MCF 10A (cell line): ENCODE measurements around the gene ARHGAP15. TPM values are rescaled to one million over a fixed set of nuclear protein-coding genes. Genes with fewer than 3 reads are reported as not detected.

Experiments used
- BruUV-seq: library from RNA; stranded (reverse); fragments of 400-500 nt; replicated peaks from 2 replicates; lab custom pipeline; 2021; lab: Mats Ljungman, UMichigan
- CTCF ChIA-PET: fragments of 300-600 bp; sonication (Branson Sonifier 250); formaldehyde crosslinking; extraction: SDS; loops from one replicate; lab custom pipeline; 2021; ENCODE audit warnings: antibody characterized with exemption, inconsistent platforms; lab: Yijun Ruan, JAX
- POLR2A ChIA-PET: fragments of 300-600, 350-650 bp; sonication (Branson Sonifier 250); formaldehyde crosslinking; extraction: SDS; loops from one replicate; lab custom pipeline; 2020; ENCODE audit warnings: antibody characterized with exemption, inconsistent platforms; lab: Yijun Ruan, JAX
- DNase-seq: peaks from one replicate; pipeline ENCODE4 v3.0.0-alpha.2; 2018; ENCODE audit not compliant: unreplicated experiment
- H3K27ac Mint-ChIP-seq: one replicate; pipeline ENCODE4 v1.8.0; 2022; ENCODE audit warnings: mild to moderate bottlenecking, low read depth, mixed read lengths; ENCODE audit not compliant: unreplicated experiment
- H3K27me3 Mint-ChIP-seq: one replicate; pipeline ENCODE4 v1.8.0; 2022; ENCODE audit warnings: mixed read lengths; ENCODE audit not compliant: insufficient read depth, unreplicated experiment
- H3K36me3 Mint-ChIP-seq: one replicate; pipeline ENCODE4 v1.8.0; 2022; ENCODE audit warnings: mild to moderate bottlenecking, moderate library complexity, mixed read lengths; ENCODE audit not compliant: insufficient read depth, unreplicated experiment
- H3K4me1 Mint-ChIP-seq: one replicate; pipeline ENCODE4 v1.8.0; 2022; ENCODE audit warnings: mixed read lengths; ENCODE audit not compliant: insufficient read depth, unreplicated experiment
- H3K4me3 Mint-ChIP-seq: one replicate; pipeline ENCODE4 v1.8.0; 2022; ENCODE audit warnings: mild to moderate bottlenecking, moderate library complexity, mixed read lengths; ENCODE audit not compliant: unreplicated experiment
- H3K9me3 Mint-ChIP-seq: one replicate; pipeline ENCODE4 v1.8.0; 2022; ENCODE audit warnings: mixed read lengths; ENCODE audit not compliant: unreplicated experiment
- intact Hi-C: fragments of 100-400 bp; cut with micrococcal nuclease; formaldehyde crosslinking; loops from 2 replicates; pipeline ENCODE4 v1.14.1; 2022
- total RNA-seq: library from RNA; stranded (reverse); gene quantifications from 2 replicates; pipeline ENCODE4 v1.2.3, GENCODE V29; 2022
- TF ChIP-seq, protein P1 (sequence below): fragments of 200-600 bp; IDR thresholded peaks from one replicate; pipeline ENCODE4 v1.8.0; 2022; ENCODE audit warnings: antibody characterized with exemption, mild to moderate bottlenecking; ENCODE audit not compliant: unreplicated experiment

The ARHGAP15 gene
- total RNA-seq, 1 experiment from 2014 or later: not detected

DNA sequence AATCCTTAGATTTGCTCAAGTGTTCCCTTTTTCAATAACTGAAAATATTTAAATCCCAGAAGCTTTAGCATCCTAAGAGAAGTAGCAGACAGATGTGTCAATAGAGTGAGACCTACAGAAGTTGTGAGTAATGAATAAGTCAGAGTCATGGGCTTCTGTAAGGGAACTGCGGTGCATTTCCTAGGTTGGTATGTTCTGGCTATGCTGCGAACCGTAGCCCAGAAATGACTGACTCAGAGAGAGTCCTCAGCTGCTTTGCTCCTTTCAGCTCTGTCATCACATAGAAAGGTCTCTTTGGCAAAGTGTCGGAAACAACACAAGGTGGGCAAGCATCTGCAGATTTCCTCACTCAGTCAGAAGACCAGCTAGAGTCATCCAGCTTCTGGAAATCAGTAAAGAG, 297.1 kb downstream of the ARHGAP15 start:
- TF ChIP-seq, protein P1, sequence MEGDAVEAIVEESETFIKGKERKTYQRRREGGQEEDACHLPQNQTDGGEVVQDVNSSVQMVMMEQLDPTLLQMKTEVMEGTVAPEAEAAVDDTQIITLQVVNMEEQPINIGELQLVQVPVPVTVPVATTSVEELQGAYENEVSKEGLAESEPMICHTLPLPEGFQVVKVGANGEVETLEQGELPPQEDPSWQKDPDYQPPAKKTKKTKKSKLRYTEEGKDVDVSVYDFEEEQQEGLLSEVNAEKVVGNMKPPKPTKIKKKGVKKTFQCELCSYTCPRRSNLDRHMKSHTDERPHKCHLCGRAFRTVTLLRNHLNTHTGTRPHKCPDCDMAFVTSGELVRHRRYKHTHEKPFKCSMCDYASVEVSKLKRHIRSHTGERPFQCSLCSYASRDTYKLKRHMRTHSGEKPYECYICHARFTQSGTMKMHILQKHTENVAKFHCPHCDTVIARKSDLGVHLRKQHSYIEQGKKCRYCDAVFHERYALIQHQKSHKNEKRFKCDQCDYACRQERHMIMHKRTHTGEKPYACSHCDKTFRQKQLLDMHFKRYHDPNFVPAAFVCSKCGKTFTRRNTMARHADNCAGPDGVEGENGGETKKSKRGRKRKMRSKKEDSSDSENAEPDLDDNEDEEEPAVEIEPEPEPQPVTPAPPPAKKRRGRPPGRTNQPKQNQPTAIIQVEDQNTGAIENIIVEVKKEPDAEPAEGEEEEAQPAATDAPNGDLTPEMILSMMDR: no peak
- ChIA-PET CTCF (no interaction called here), POLR2A (interaction anchor here (1.4 to 1.5 kb wide), 2 partner anchors 12 to 26 kb away, joined by 4 to 5 read pairs; no protein-coding TSS in a partner anchor)
- BruUV-seq: no TSS peak
- DNase-seq: peak; percentile 59
- Mint-ChIP-seq H3K27me3 (no peaks in the 10 kb centered on the region), H3K36me3 (peaks cover 7% of the 10 kb centered on the region), H3K27ac (no peak overlapping the region), H3K4me3 (no peak overlapping the region), H3K9me3 (no peaks in the 10 kb centered on the region), H3K4me1 (peaks cover 26% of the 10 kb centered on the region)
- intact Hi-C loops: no loop called here

DNA sequence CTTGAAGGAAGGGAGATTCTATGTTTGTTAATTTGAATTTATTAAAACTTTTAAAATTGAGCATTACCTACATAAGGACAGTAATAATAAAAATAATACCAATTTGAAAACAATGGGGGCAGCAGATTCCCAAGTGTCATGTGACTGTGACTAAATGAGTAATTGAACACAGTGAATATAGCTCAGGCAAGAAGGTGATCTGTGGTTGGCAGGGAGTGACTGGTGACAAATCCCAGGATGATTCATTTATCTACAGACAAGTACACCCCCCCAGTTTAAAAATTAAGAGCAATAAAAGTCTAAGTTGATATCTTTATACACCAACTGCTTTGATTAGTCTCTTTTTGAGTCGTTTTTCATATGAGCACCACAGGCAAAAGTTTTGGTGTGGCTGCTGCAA, 299.5 kb downstream of the ARHGAP15 start:
- intact Hi-C loops: no loop called here
- ChIA-PET CTCF (no interaction called here), POLR2A (interaction anchor here (1.1 kb wide), 1 partner anchor 17 kb away, joined by 3 read pairs; no protein-coding TSS in a partner anchor)
- Mint-ChIP-seq H3K27me3 (no peaks in the 10 kb centered on the region), H3K27ac (no peak overlapping the region), H3K4me3 (no peak overlapping the region), H3K4me1 (peaks cover 26% of the 10 kb centered on the region), H3K9me3 (no peaks in the 10 kb centered on the region), H3K36me3 (peaks cover 7% of the 10 kb centered on the region)
- TF ChIP-seq, protein P1: no peak
- peak; percentile 18 for DNase-seq
- BruUV-seq: no TSS peak

DNA sequence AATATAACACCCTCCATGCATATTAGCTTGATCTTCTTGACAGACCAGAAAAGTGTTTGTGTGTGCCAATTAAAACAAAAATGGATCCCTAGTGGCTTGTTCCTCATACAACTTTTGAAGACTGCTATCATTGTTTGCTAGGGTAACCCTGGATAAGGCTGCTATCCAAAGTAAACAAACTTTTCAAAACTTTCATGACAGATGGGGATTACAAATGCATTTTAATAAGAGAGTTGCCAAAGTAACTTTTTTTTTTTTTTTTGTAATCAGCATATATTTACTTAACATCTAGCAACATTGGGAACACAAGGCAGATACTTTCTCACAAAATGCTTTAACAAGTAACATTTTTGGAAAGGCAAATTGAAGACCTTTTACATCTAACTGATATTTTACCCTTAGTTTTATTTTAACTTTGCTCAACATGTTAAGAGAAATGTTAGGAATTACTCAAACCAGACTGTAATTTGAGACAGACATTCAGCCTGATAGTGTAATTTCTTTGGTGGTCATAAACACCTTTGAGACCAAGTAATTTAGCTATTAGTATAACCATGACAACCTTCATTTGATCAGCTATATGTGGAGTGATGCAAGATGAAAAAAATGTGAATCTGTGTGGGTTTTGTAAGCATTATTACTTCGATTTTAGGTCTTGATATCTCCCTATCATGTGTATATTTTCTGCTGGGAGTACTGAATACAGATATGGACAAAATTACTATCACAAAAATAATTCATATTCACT, 300.9 kb downstream of the ARHGAP15 start:
- BruUV-seq: no TSS peak
- Mint-ChIP-seq H3K4me3 (no peak overlapping the region), H3K9me3 (no peaks in the 10 kb centered on the region), H3K4me1 (peaks cover 26% of the 10 kb centered on the region), H3K36me3 (peaks cover 7% of the 10 kb centered on the region), H3K27me3 (no peaks in the 10 kb centered on the region), H3K27ac (no peak overlapping the region)
- ChIA-PET CTCF (no interaction called here), POLR2A (interaction anchor here (1.5 kb wide), 1 partner anchor 11 kb away, joined by 4 read pairs; no protein-coding TSS in a partner anchor)
- intact Hi-C loops: no loop called here
- peak; percentile 73 for DNase-seq
- TF ChIP-seq, protein P1: no peak

DNA sequence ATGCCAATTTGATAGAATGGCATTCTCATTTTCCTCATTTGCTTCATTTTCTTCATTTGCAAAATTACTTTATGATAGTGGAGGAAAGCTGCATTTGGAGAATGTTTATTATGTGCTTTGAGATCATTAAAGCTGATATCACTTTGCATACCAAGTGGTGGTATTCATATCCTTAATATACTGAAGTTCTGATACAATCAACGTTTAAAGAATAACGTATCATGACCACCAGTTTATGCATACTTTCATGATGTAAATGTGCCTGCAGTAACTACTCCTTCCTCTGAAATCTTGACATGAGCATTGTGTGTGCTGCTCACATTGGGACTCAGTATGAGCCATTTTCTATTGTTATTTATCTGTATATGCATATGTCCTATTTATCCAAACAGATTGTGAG, 302.1 kb downstream of the ARHGAP15 start:
- no peak overlapping the region for H3K27ac Mint-ChIP-seq
- no peaks in the 10 kb centered on the region for H3K27me3 Mint-ChIP-seq
- peaks cover 7% of the 10 kb centered on the region for H3K36me3 Mint-ChIP-seq
- POLR2A ChIA-PET: no interaction called here
- intact Hi-C loops: no loop called here
- H3K4me3 Mint-ChIP-seq: no peak overlapping the region
- H3K4me1 Mint-ChIP-seq: peaks cover 19% of the 10 kb centered on the region
- TF ChIP-seq, protein P1: no peak
- no peak for DNase-seq
- CTCF ChIA-PET: no interaction called here
- H3K9me3 Mint-ChIP-seq: no peaks in the 10 kb centered on the region
- BruUV-seq: no TSS peak
